ENCODE data around the gene ARHGEF2. TPM values are rescaled to one million over a fixed set of nuclear protein-coding genes. Genes with fewer than 3 reads are reported as not detected.

Gene ARHGEF2
- total and polyA plus RNA-seq, 2 donors (not counting 1 experiment from before 2014, with no cell fraction given): 241 to 245 TPM

DNA sequence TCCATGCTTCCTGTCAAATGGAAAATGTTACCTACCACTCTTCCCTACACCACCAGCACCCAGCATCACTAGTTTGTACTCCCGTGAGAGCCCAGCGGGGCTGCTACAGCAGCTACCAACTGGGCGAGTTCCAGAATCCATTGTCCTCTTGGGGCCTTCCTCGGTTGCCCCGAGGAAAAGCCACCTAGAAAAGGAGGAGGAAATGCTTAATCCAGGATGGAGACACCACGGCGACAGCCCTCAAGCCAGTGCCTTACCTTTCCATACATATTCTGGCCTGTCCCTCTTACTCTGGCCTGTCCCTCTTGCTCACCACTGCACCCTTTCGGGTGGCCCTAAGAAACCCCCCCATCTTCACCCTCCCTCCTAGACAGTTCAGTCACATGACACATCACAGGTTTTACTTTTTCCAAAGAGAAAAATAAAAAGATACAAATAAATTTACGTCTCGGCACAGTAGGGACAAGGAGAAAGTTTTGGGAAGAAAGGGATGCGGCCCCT is 67.7 kb downstream of the ARHGEF2 start:
- peaks cover 13 to 51% of the 10 kb centered on the region in 2 experiments for H3K36me3 ChIP-seq (replicated peaks in 1 of 2; ENCODE audit: control extremely low read depth in 1 of 2, control insufficient read depth in 1 of 2, extremely low read depth in 1 of 2, insufficient read depth in 2 of 2, low read length in 1 of 2)
- H3K79me2 ChIP-seq (ENCODE audit: control insufficient read depth, insufficient read depth, low read length): peaks cover 28% of the 10 kb centered on the region
- DNase-seq (peak; percentile 58), ATAC-seq (ENCODE audit: low read depth) (peak; percentile 22)
- peak overlapping the region; percentile 82 for H3K9ac ChIP-seq (ENCODE audit: low read length)
- peak overlapping the region; percentile 96 for H3K4me3 Mint-ChIP-seq
- H3K4me2 ChIP-seq (replicated peaks; ENCODE audit: low read depth, low read length, poor library complexity, severe bottlenecking): peak overlapping the region; percentile 80
- peaks cover 23% of the 10 kb centered on the region for H3K4me1 Mint-ChIP-seq
- peak overlapping the region; percentile 72 for H2AFZ ChIP-seq (ENCODE audit: insufficient read depth, low read depth, low read length, poor library complexity, severe bottlenecking)
- H3K4me1 ChIP-seq (ENCODE audit: control insufficient read depth in 2 of 2, insufficient read depth in 2 of 2, low read length in 2 of 2): peaks cover 14 to 16% of the 10 kb centered on the region in 2 donors
- peak overlapping the region; percentile 59 to 79 for H3K27ac ChIP-seq (ENCODE audit: low read length in 2 of 2)
- H3K27me3 ChIP-seq (replicated peaks in 1 of 4; ENCODE audit: control extremely low read depth in 1 of 4, control insufficient read depth in 3 of 4, insufficient read depth in 4 of 4, low read length in 3 of 4): no peaks in the 10 kb centered on the region
- peak overlapping the region; percentile 97 for H3K27ac Mint-ChIP-seq
- no peaks in the 10 kb centered on the region for H4K20me1 ChIP-seq (ENCODE audit: control insufficient read depth, insufficient read depth, low read length, poor library complexity, severe bottlenecking)
- H3K9me3 Mint-ChIP-seq (ENCODE audit: insufficient read depth): no peaks in the 10 kb centered on the region
- WGBS (ENCODE audit: insufficient coverage): 13% methylated on average over 7 of the region's 11 CpGs
- no peaks in the 10 kb centered on the region for H3K9me3 ChIP-seq (ENCODE audit: control extremely low read depth in 1 of 3, control insufficient read depth in 2 of 3, insufficient read depth in 1 of 3, low read length in 2 of 3)
- POLR2A ChIA-PET: no interaction called here
- intact Hi-C loops (cut with micrococcal nuclease): loop anchor here (1.0 to 2.0 kb wide), 6 partner anchors 24 to 648 kb away; partner anchors contain the start of genes DAP3, GON4L, KHDC4 and SCAMP3
- CTCF ChIA-PET: interaction anchor here (0.9 to 1.0 kb wide), 2 partner anchors 73 to 79 kb away, joined by 3 read pairs; no protein-coding TSS in a partner anchor
- no peaks in the 10 kb centered on the region for H3K27me3 Mint-ChIP-seq
- TF ChIP-seq EZH2 (IDR thresholded peaks at IDR 0.05; ENCODE audit: borderline replicate concordance, insufficient read depth, low read depth, low read length, poor library complexity, severe bottlenecking): no peak
- peak overlapping the region; percentile 64 to 90 (median 71) for H3K4me3 ChIP-seq (ENCODE audit: control extremely low read depth in 1 of 5, extremely low read depth in 1 of 5, insufficient read depth in 1 of 5, low read depth in 2 of 5, low read length in 4 of 5)

DNA sequence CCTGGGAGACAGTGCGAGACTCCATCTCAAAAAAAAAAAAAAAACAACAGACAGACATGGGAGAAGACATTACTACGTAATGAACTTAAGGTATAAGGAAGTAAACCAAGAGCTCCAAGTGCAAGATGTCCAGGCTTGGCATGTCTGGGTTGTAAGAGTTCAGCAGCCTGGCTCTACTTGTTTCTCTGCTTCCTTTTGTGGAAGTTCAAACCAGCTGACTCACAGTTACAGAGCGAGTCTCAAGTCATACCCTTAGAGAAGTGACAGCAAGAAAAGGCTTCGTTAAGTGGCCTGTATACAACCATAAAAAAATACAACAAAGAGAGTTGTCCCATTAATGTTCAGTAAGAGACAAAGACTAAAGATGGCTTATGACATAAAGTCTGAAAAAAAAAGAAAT is 68.5 kb downstream of the ARHGEF2 start:
- Histone ChIP-seq H3K9me3 (ENCODE audit: control extremely low read depth in 1 of 3, control insufficient read depth in 2 of 3, insufficient read depth in 1 of 3, low read length in 2 of 3) (no peaks in the 10 kb centered on the region), H4K20me1 (ENCODE audit: control insufficient read depth, insufficient read depth, low read length, poor library complexity, severe bottlenecking) (no peaks in the 10 kb centered on the region), H3K4me2 (replicated peaks; ENCODE audit: low read depth, low read length, poor library complexity, severe bottlenecking) (peak overlapping the region; percentile 80), H2AFZ (ENCODE audit: insufficient read depth, low read depth, low read length, poor library complexity, severe bottlenecking) (no peak overlapping the region), H3K27me3 (replicated peaks in 1 of 4; ENCODE audit: control extremely low read depth in 1 of 4, control insufficient read depth in 3 of 4, insufficient read depth in 4 of 4, low read length in 3 of 4) (no peaks in the 10 kb centered on the region), H3K4me1 (ENCODE audit: control insufficient read depth in 2 of 2, insufficient read depth in 2 of 2, low read length in 2 of 2) (peaks cover 14 to 16% of the 10 kb centered on the region in 2 donors), H3K9ac (ENCODE audit: low read length) (peak overlapping the region; percentile 82), H3K27ac (ENCODE audit: low read length in 2 of 2) (peak overlapping the region in 1 of 2 donors; percentile 79), H3K4me3 (ENCODE audit: control extremely low read depth in 1 of 5, extremely low read depth in 1 of 5, insufficient read depth in 1 of 5, low read depth in 2 of 5, low read length in 4 of 5) (peak overlapping the region in 2 of 5 experiments; percentile 75 to 90), H3K79me2 (ENCODE audit: control insufficient read depth, insufficient read depth, low read length) (peaks cover 28% of the 10 kb centered on the region), H3K36me3 (replicated peaks in 1 of 2; ENCODE audit: control extremely low read depth in 1 of 2, control insufficient read depth in 1 of 2, extremely low read depth in 1 of 2, insufficient read depth in 2 of 2, low read length in 1 of 2) (peaks cover 13 to 50% of the 10 kb centered on the region in 2 experiments)
- H3K4me3 Mint-ChIP-seq: peak overlapping the region; percentile 96
- WGBS (ENCODE audit: insufficient coverage): no CpG with 5 or more reads among the region's 4 CpGs
- intact Hi-C loops (cut with micrococcal nuclease): loop anchor here (2.0 kb wide), 3 partner anchors 79 to 647 kb away; partner anchors contain the start of genes DAP3, SCAMP3 and YY1AP1
- ATAC-seq (ENCODE audit: low read depth) (no peak), DNase-seq (peak; percentile 33)
- H3K9me3 Mint-ChIP-seq (ENCODE audit: insufficient read depth): no peaks in the 10 kb centered on the region
- ChIA-PET POLR2A (interaction anchor here (0.7 kb wide), 2 partner anchors 9 to 11 kb away, joined by 4 to 6 read pairs; no protein-coding TSS in a partner anchor), CTCF (interaction anchor here (0.8 to 1.0 kb wide), 3 partner anchors 74 to 82 kb away, joined by 3 read pairs; no protein-coding TSS in a partner anchor)
- H3K4me1 Mint-ChIP-seq: peaks cover 23% of the 10 kb centered on the region
- peak overlapping the region; percentile 37 for H3K27ac Mint-ChIP-seq
- TF ChIP-seq, protein P1, sequence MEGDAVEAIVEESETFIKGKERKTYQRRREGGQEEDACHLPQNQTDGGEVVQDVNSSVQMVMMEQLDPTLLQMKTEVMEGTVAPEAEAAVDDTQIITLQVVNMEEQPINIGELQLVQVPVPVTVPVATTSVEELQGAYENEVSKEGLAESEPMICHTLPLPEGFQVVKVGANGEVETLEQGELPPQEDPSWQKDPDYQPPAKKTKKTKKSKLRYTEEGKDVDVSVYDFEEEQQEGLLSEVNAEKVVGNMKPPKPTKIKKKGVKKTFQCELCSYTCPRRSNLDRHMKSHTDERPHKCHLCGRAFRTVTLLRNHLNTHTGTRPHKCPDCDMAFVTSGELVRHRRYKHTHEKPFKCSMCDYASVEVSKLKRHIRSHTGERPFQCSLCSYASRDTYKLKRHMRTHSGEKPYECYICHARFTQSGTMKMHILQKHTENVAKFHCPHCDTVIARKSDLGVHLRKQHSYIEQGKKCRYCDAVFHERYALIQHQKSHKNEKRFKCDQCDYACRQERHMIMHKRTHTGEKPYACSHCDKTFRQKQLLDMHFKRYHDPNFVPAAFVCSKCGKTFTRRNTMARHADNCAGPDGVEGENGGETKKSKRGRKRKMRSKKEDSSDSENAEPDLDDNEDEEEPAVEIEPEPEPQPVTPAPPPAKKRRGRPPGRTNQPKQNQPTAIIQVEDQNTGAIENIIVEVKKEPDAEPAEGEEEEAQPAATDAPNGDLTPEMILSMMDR (IDR thresholded peaks at IDR 0.05): no peak
- TF ChIP-seq EZH2 (IDR thresholded peaks at IDR 0.05; ENCODE audit: borderline replicate concordance, insufficient read depth, low read depth, low read length, poor library complexity, severe bottlenecking): no peak
- no peaks in the 10 kb centered on the region for H3K27me3 Mint-ChIP-seq
